ENCODE data around the gene CCNYL1. TPM values are rescaled to one million over a fixed set of nuclear protein-coding genes. Genes with fewer than 3 reads are reported as not detected.
"Not testable (repeated sequence)": the region's sequence is repeated elsewhere in the genome, so short reads cannot be mapped to it uniquely, and the experiment has no call there.

The CCNYL1 gene
- total and polyA plus RNA-seq, 4 donors: 14.4 to 20.1 (median 18.5) TPM

- DNase-seq (ENCODE audit: low read depth in 4 of 6, low spot score in 6 of 6): no peak
- peaks cover 2% of the 10 kb centered on the region for H3K36me3 ChIP-seq (ENCODE audit: control insufficient read depth, insufficient read depth, low read length)
- no peak overlapping the region for H3K4me3 ChIP-seq (ENCODE audit: low read depth, low read length)
- no CpG with 5 or more reads among the region's 3 CpGs for WGBS (ENCODE audit: insufficient coverage)
- no peak overlapping the region for H3K27ac ChIP-seq (ENCODE audit: low read depth, low read length)
- no peaks in the 10 kb centered on the region for H3K9me3 ChIP-seq (ENCODE audit: control insufficient read depth, insufficient read depth, low read length)
- H3K4me1 ChIP-seq (ENCODE audit: control insufficient read depth, insufficient read depth, low read length): no peaks in the 10 kb centered on the region
- H3K27me3 ChIP-seq (ENCODE audit: control insufficient read depth, insufficient read depth, low read length): no peaks in the 10 kb centered on the region
Observed at GRCh38 chr2:207718521-207718920, 7.1 kb downstream of the CCNYL1 start.

DNA sequence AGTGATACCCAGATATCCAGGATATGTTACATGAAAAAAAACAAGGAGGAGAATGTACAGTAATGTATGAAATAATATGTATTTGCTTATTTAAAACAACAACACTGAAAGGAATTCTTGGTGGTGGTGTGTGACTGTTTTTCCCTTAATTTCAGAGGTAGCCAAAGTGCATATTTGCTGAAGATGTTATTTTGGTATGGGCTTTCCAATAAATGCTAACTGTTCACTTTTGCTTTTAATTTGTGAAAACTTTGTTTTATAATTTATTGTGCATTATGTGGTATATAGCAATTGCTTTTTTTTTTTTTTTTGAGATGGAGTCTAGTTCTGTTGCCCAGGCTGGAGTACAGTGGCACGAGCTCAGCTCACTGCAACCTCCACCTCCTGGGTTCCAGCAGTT lies 7.6 kb downstream of the CCNYL1 start:
- no peak overlapping the region for H3K4me3 ChIP-seq (ENCODE audit: low read depth, low read length)
- WGBS (ENCODE audit: insufficient coverage): no CpG with 5 or more reads among the region's 1 CpG
- H3K27ac ChIP-seq (ENCODE audit: low read depth, low read length): no peak overlapping the region
- DNase-seq (ENCODE audit: low read depth in 4 of 6, low spot score in 6 of 6): no peak
- no peaks in the 10 kb centered on the region for H3K4me1 ChIP-seq (ENCODE audit: control insufficient read depth, insufficient read depth, low read length)
- H3K36me3 ChIP-seq (ENCODE audit: control insufficient read depth, insufficient read depth, low read length): peaks cover 2% of the 10 kb centered on the region
- H3K9me3 ChIP-seq (ENCODE audit: control insufficient read depth, insufficient read depth, low read length): no peaks in the 10 kb centered on the region
- no peaks in the 10 kb centered on the region for H3K27me3 ChIP-seq (ENCODE audit: control insufficient read depth, insufficient read depth, low read length)

DNA sequence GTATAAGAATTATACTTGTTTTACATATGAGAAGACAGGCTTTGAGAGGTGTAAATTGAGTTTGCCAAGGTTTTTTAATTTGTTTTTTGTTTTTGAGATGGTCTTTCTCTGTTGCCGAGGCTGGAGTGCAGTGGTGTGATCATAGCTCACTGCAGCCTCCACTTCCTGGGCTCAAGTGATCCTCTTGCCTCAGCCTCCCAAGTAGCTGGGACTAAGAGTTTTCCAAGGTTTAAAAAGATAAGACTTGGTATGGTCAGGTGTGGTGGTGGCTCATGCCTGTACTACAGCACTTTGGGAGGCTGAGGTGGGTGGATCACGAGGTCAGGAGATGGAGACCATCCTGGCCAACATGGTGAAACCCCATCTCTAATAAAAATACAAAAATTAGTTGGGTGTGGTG lies 8.2 kb downstream of the CCNYL1 start:
- not testable (repeated sequence) for DNase-seq (ENCODE audit: low read depth in 4 of 6, low spot score in 6 of 6); H3K27me3 ChIP-seq (ENCODE audit: control insufficient read depth, insufficient read depth, low read length); H3K4me1 ChIP-seq (ENCODE audit: control insufficient read depth, insufficient read depth, low read length); H3K27ac ChIP-seq (ENCODE audit: low read depth, low read length); H3K9me3 ChIP-seq (ENCODE audit: control insufficient read depth, insufficient read depth, low read length); H3K4me3 ChIP-seq (ENCODE audit: low read depth, low read length); H3K36me3 ChIP-seq (ENCODE audit: control insufficient read depth, insufficient read depth, low read length)
- WGBS (ENCODE audit: insufficient coverage): 89% methylated on average over 1 of the region's 2 CpGs

DNA sequence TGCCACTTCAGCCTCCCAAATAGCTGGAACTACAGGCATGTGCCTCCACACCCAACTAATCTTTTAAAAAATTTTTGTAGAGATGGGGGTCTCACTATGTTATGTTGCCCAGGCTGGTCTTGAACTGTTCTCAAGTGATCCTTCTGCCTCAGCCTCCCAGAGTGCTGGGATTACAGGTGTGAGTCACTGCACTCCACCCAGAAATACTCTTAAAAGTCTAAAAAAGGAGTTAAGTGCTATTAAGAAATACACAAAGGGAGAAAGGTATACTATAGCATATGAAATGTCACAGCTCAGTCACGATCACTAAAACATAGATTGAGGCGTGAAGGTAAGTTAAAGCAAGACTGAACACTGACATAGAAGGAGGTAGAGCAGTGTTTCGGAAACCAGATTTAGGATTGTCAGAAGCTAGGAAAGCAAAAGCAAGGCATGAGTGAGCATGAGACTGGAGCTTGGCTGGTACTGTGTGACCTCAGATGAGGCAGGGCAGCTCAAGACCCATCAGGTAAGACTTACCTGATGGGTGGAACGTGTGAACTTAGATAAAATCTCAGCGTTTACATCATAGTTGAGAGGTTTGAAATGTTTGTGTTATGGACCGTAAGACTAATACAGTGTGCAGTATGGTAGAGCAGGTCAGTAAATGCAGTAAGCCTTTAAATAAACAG lies 9.2 kb downstream of the CCNYL1 start:
- no peak overlapping the region for H3K27ac ChIP-seq (ENCODE audit: low read depth, low read length)
- WGBS (ENCODE audit: insufficient coverage): 93% methylated on average over 6 of the region's 6 CpGs
- no peak for DNase-seq (ENCODE audit: low read depth in 4 of 6, low spot score in 6 of 6)

GRCh38 chr2:207722773-207723424 lies 11.5 kb downstream of the CCNYL1 start:
- WGBS (ENCODE audit: insufficient coverage): 91% methylated on average over 4 of the region's 7 CpGs
- Histone ChIP-seq H3K4me1 (ENCODE audit: control insufficient read depth, insufficient read depth, low read length) (no peaks in the 10 kb centered on the region), H3K9me3 (ENCODE audit: control insufficient read depth, insufficient read depth, low read length) (no peaks in the 10 kb centered on the region), H3K4me3 (ENCODE audit: low read depth, low read length) (no peak overlapping the region), H3K36me3 (ENCODE audit: control insufficient read depth, insufficient read depth, low read length) (no peaks in the 10 kb centered on the region), H3K27me3 (ENCODE audit: control insufficient read depth, insufficient read depth, low read length) (no peaks in the 10 kb centered on the region), H3K27ac (ENCODE audit: low read depth, low read length) (no peak overlapping the region)
- DNase-seq (ENCODE audit: low read depth in 4 of 6, low spot score in 6 of 6): no peak

More for the DNA sequence above, 9.2 kb downstream of the CCNYL1 start:
- H3K4me1 ChIP-seq (ENCODE audit: control insufficient read depth, insufficient read depth, low read length): no peaks in the 10 kb centered on the region
- H3K9me3 ChIP-seq (ENCODE audit: control insufficient read depth, insufficient read depth, low read length): no peaks in the 10 kb centered on the region
- peaks cover 2% of the 10 kb centered on the region for H3K36me3 ChIP-seq (ENCODE audit: control insufficient read depth, insufficient read depth, low read length)
- H3K27me3 ChIP-seq (ENCODE audit: control insufficient read depth, insufficient read depth, low read length): no peaks in the 10 kb centered on the region
- no peak overlapping the region for H3K4me3 ChIP-seq (ENCODE audit: low read depth, low read length)

DNA sequence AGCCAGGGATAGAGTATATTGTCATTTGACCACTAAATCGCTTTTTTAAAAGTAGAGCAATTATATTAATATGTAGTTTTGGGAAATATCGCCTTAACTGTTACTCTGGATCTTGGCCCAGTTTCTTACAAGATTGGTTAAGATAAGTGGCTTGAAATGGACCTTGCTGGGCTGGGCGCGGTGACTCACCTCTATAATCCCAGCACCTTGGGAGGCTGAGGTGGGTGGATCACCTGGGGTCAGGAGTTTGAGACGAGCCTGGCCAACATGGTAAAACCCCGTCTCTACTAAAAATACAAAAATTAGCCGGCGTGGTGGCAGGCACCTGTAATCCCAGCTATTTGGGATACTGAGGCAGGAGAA lies 12.0 kb downstream of the CCNYL1 start:
- H3K27me3 ChIP-seq (ENCODE audit: control insufficient read depth, insufficient read depth, low read length); DNase-seq (ENCODE audit: low read depth in 4 of 6, low spot score in 6 of 6); H3K36me3 ChIP-seq (ENCODE audit: control insufficient read depth, insufficient read depth, low read length); H3K4me1 ChIP-seq (ENCODE audit: control insufficient read depth, insufficient read depth, low read length); H3K27ac ChIP-seq (ENCODE audit: low read depth, low read length); H3K4me3 ChIP-seq (ENCODE audit: low read depth, low read length); H3K9me3 ChIP-seq (ENCODE audit: control insufficient read depth, insufficient read depth, low read length): not testable (repeated sequence)
- WGBS (ENCODE audit: insufficient coverage): no CpG with 5 or more reads among the region's 8 CpGs

DNA sequence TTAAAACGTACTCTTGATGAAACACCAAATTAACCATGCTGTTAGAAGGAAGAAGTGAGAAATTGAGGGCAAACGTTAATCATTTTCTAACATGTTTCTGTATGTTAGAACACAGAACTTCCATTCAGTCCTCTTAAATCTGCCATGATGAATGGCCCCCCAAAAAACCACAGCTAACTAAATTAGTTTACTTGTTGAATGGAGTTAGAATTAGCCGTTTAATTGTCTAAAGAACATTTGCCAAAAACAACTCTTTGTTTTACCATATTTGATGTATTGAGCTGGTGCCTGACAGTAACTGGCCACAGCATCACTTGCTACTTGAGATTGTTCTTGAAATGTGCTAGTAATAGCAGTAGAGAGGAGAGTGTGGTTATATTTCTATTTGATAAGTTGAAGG lies 12.7 kb downstream of the CCNYL1 start:
- no peaks in the 10 kb centered on the region for H3K4me1 ChIP-seq (ENCODE audit: control insufficient read depth, insufficient read depth, low read length)
- WGBS (ENCODE audit: insufficient coverage): no CpG with 5 or more reads among the region's 3 CpGs
- no peaks in the 10 kb centered on the region for H3K27me3 ChIP-seq (ENCODE audit: control insufficient read depth, insufficient read depth, low read length)
- no peaks in the 10 kb centered on the region for H3K9me3 ChIP-seq (ENCODE audit: control insufficient read depth, insufficient read depth, low read length)
- no peak overlapping the region for H3K4me3 ChIP-seq (ENCODE audit: low read depth, low read length)
- H3K27ac ChIP-seq (ENCODE audit: low read depth, low read length): no peak overlapping the region
- DNase-seq (ENCODE audit: low read depth in 4 of 6, low spot score in 6 of 6): no peak
- H3K36me3 ChIP-seq (ENCODE audit: control insufficient read depth, insufficient read depth, low read length): peaks cover 4% of the 10 kb centered on the region

DNA sequence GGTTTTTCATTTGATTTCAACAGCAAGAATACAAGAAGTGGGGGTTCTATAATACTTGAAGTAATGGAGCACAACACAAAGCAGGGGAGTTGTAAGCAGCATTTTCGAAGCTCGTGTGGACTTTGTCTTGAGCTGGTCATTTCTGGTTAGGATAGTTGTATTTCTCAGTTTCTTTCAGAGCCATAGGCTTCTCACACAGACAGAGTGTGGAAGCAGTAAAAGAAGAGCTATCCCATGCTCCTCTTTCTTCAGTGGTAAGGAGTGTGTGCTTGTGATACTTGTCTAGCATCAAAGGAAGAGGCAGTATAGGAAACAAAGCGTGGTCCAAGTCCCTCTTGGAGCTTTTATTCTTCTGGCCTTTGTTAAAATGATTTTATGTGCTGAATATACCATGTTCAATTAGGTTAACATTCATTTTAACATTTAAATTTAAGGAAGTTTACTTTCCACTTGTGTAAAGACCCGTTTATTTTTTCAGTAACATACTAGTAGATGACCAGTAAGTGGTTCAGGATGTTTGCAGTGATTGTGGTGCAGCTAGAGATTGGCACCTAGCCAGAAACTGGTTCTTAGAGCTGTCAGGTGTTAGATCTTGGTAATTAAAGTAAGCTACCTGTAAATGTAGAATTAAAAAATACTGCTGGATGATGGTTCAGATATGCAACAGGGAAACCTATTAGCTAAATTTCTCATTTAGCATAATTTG lies 14.6 kb downstream of the CCNYL1 start:
- no peak overlapping the region for H3K27ac ChIP-seq (ENCODE audit: low read depth, low read length)

DNA sequence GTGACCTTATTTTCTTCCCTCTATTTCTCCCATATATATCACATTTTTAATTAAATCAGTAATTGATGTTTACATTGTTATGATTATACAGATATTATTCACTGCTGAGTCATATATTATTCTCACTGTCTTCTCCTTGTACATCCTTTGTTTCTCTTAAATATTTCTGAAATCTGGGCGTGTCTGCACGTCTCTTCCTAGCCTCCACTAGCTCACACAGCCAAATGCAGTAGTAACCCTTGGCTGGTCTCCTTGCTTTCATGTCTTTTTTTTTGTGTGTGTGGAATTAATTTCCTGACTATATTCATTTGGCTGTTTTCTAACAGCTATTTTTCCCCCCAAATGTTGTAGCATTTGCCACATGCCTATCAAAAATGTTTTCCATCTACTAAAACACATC lies 15.8 kb downstream of the CCNYL1 start:
- Histone ChIP-seq H3K27ac (ENCODE audit: low read depth, low read length) (no peak overlapping the region), H3K4me3 (ENCODE audit: low read depth, low read length) (no peak overlapping the region), H3K27me3 (ENCODE audit: control insufficient read depth, insufficient read depth, low read length) (no peaks in the 10 kb centered on the region), H3K4me1 (ENCODE audit: control insufficient read depth, insufficient read depth, low read length) (no peaks in the 10 kb centered on the region), H3K9me3 (ENCODE audit: control insufficient read depth, insufficient read depth, low read length) (no peaks in the 10 kb centered on the region), H3K36me3 (ENCODE audit: control insufficient read depth, insufficient read depth, low read length) (peaks cover 14% of the 10 kb centered on the region)
- WGBS (ENCODE audit: insufficient coverage): no CpG with 5 or more reads among the region's 2 CpGs
- peak in 1 of 6 donors; percentile 34 for DNase-seq (ENCODE audit: low read depth in 4 of 6, low spot score in 6 of 6)

More for the DNA sequence above, 14.6 kb downstream of the CCNYL1 start:
- no peaks in the 10 kb centered on the region for H3K9me3 ChIP-seq (ENCODE audit: control insufficient read depth, insufficient read depth, low read length)
- WGBS (ENCODE audit: insufficient coverage): 94% methylated on average over 2 of the region's 4 CpGs
- no peaks in the 10 kb centered on the region for H3K4me1 ChIP-seq (ENCODE audit: control insufficient read depth, insufficient read depth, low read length)
- no peak overlapping the region for H3K4me3 ChIP-seq (ENCODE audit: low read depth, low read length)
- peaks cover 14% of the 10 kb centered on the region for H3K36me3 ChIP-seq (ENCODE audit: control insufficient read depth, insufficient read depth, low read length)
- no peaks in the 10 kb centered on the region for H3K27me3 ChIP-seq (ENCODE audit: control insufficient read depth, insufficient read depth, low read length)
- DNase-seq (ENCODE audit: low read depth in 4 of 6, low spot score in 6 of 6): no peak

All from spinal cord (tissue), 10 donors.